Loucy (cell line): ENCODE results near the gene MYO18A.

Experiments used
- EZH2phosphoT487 ChIP-seq: fragments of 200-600 bp; IDR thresholded peaks from 2 replicates; pipeline ENCODE4 v1.6.1; 2018; ENCODE audit warnings: antibody characterized with exemption, mild to moderate bottlenecking, moderate library complexity, borderline replicate concordance
- TF ChIP-seq, protein P1 (sequence below): fragments of 200-600 bp; sonication (generic); conservative IDR thresholded peaks from 2 replicates; pipeline ENCODE4 v1.5.1; 2014; ENCODE audit warnings: mild to moderate bottlenecking, antibody characterized with exemption, low read length

DNA sequence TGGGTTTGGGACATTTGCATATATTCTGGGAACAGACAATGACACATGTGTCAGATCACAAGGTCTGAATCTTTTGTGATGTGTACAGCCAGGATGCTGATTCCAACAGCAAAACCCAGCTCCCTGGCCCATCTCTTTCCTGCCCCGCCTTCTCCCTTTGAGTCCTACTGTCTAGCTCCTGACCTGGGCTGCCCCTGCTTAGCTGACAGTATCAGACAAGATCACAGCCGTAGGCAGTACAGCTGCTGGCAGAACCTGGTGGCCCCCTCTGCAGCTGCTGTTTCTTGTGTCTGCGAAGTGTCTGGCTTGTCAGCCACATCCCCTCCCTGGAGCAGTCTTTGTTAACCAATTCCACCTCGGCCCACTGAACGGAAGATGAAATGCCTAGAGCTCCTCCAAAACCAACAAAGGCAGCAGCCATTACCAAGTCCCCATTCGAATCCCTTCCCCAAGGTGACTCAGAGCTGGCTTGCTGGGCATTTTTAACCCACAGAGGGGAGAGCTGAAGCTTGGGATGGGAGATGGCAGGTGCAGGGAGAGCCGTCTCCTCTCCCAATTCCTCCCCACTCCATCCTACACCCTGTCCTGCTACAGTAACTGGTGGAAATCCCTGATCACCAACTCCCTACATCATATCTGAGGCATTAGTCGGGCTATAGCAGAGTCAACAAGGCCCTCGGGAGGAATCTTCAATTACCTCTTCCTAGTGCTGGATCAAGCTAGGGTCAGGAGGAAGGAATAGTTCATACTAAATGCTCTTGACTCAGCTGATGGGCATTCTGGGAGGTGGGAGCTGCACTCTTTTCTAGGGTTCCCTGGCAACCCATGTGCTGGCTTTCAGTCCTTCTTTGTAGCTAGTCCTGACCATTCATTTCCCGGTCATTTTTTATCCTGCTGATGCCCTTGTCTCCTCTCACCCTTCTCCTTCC lies 131.5 kb downstream of the MYO18A start:
- TF ChIP-seq, protein P1, sequence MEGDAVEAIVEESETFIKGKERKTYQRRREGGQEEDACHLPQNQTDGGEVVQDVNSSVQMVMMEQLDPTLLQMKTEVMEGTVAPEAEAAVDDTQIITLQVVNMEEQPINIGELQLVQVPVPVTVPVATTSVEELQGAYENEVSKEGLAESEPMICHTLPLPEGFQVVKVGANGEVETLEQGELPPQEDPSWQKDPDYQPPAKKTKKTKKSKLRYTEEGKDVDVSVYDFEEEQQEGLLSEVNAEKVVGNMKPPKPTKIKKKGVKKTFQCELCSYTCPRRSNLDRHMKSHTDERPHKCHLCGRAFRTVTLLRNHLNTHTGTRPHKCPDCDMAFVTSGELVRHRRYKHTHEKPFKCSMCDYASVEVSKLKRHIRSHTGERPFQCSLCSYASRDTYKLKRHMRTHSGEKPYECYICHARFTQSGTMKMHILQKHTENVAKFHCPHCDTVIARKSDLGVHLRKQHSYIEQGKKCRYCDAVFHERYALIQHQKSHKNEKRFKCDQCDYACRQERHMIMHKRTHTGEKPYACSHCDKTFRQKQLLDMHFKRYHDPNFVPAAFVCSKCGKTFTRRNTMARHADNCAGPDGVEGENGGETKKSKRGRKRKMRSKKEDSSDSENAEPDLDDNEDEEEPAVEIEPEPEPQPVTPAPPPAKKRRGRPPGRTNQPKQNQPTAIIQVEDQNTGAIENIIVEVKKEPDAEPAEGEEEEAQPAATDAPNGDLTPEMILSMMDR = no peak
- no peak for TF ChIP-seq EZH2phosphoT487
